Measurements from ENCODE around the gene SARS2. TPM values are rescaled to one million over a fixed set of nuclear protein-coding genes. Genes with fewer than 3 reads are reported as not detected.

Gene SARS2
- polyA plus RNA-seq, 1 experiment: 26.1 TPM

DNA sequence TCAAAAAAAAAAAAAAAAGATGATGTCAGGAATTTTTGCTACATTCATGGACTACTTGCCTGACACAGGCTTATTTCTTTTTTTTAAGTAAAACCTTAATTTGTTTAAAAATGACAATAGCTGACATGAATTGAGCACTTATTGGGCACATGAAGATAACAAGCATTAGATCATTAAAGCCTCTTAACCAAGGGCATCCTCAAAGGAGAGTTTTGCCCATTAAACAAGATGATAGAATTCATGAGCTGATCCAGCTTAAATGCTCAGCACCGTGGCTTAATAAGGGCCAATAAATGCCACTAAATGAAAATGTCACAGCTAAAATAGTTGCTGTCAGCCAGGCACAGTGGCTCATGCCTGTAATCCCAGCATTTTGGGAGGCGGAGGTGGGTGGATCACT, 25.7 kb upstream of the SARS2 start:
- DNase-seq (ENCODE audit: low read depth): no peak
- POLR2A ChIA-PET: no interaction called here
- CTCF ChIA-PET: interaction anchor here (0.7 kb wide), 1 partner anchor 11 kb away, joined by 3 read pairs; no protein-coding TSS in a partner anchor
- no peak overlapping the region for H3K4me3 ChIP-seq (ENCODE audit: low read depth, low read length)
- H3K36me3 ChIP-seq (ENCODE audit: control insufficient read depth, insufficient read depth, low read length): peaks cover 4% of the 10 kb centered on the region
- TF ChIP-seq, protein P1, sequence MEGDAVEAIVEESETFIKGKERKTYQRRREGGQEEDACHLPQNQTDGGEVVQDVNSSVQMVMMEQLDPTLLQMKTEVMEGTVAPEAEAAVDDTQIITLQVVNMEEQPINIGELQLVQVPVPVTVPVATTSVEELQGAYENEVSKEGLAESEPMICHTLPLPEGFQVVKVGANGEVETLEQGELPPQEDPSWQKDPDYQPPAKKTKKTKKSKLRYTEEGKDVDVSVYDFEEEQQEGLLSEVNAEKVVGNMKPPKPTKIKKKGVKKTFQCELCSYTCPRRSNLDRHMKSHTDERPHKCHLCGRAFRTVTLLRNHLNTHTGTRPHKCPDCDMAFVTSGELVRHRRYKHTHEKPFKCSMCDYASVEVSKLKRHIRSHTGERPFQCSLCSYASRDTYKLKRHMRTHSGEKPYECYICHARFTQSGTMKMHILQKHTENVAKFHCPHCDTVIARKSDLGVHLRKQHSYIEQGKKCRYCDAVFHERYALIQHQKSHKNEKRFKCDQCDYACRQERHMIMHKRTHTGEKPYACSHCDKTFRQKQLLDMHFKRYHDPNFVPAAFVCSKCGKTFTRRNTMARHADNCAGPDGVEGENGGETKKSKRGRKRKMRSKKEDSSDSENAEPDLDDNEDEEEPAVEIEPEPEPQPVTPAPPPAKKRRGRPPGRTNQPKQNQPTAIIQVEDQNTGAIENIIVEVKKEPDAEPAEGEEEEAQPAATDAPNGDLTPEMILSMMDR (IDR thresholded peaks at IDR 0.05; ENCODE audit: insufficient read depth, low read depth, low read length): no peak
- no peaks in the 10 kb centered on the region for H3K27me3 ChIP-seq (ENCODE audit: control insufficient read depth, insufficient read depth, low read length)

DNA sequence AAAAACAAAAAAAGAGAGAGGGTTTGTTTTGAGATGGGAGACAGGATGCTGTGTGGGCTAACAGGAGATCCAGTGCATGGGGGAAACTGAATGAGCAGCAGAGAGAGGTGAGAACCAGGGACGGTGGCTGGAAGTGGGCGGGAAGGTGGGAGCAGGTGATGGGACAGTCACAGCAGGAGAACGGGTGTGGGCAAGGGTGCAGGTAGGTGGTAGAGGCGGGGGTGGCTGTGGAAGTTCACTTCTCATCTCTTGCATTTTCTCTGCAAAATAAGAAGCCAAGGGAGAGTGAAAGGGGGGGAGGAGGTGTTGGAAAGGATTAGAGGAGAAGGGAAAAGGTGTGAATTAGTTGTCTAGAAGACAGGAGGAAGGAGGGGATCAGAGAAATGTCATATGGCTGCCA, 23.1 kb upstream of the SARS2 start:
- DNase-seq (ENCODE audit: low read depth): no peak
- CTCF ChIA-PET: interaction anchor here (2.9 kb wide), 2 partner anchors 8 to 24 kb away, joined by 8 to 9 read pairs; partner anchors contain the start of genes MRPS12 and SARS2
- Histone ChIP-seq H3K27me3 (ENCODE audit: control insufficient read depth, insufficient read depth, low read length) (no peaks in the 10 kb centered on the region), H3K4me3 (ENCODE audit: low read depth, low read length) (no peak overlapping the region), H3K36me3 (ENCODE audit: control insufficient read depth, insufficient read depth, low read length) (peaks cover 4% of the 10 kb centered on the region)
- POLR2A ChIA-PET: no interaction called here
- TF ChIP-seq, protein P1 (IDR thresholded peaks at IDR 0.05; ENCODE audit: insufficient read depth, low read depth, low read length): no peak

DNA sequence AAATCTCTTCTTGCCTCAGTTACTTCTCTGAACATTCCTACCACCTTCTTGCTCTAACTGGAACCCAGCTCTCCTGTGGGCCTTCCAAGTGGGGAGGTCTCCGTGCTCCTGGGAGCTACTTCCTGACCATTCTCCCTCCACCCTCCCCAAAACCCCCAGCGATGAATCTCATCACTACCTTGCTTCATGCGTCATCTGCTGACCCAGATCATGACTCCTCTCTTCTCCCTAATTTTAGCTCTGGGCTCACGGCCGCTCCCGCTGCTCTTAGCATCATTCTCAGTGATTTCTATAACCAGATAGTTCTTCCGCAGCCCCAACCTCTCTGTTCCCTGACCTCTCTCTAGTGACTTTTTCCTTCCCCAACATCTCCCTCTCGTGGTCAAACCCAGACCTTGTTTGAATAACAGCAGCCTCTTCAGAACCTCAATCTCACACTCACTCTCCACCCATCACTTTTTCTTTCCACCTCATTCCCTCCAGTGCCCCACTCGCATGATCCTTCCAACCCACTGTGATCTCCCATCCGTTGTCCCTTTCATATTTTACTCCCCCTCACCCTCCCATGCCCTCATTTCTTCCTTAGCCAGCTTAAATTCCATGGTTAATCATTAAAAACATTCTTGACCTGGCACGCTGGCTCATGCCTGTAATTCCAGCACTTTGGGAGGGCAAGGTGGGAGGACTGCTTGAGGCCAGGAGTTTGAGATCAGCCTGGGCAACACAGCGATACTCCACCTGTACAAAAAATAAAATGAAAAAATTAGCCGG, 22.0 kb upstream of the SARS2 start:
- POLR2A ChIA-PET: no interaction called here

DNA sequence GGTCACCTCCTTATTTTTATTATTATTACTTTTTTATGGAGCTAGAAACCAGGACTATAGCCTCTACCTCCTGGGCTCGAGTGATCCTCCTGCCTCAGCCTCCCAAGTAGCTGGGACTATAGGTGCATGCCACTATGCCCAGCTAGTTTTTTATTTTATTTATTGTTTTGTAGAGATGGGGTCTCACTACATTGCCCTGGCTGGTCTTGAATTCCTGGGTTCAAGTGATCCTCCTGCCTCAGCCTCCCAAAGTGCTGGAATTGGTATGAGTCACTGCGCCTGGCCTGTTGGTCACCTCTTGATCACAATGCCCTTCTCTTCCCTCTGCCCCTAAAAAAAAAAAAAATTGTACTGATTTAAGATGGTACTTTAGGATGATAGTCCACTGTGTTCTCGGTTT, 20.6 kb upstream of the SARS2 start:
- CTCF ChIA-PET: interaction anchor here (1.7 kb wide), 1 partner anchor 20 kb away, joined by 8 read pairs; the partner anchor contains the start of genes MRPS12 and SARS2
- Histone ChIP-seq H3K36me3 (ENCODE audit: control insufficient read depth, insufficient read depth, low read length) (peaks cover 5% of the 10 kb centered on the region), H3K27me3 (ENCODE audit: control insufficient read depth, insufficient read depth, low read length) (no peaks in the 10 kb centered on the region), H3K4me3 (ENCODE audit: low read depth, low read length) (no peak overlapping the region)
- TF ChIP-seq, protein P1 (IDR thresholded peaks at IDR 0.05; ENCODE audit: insufficient read depth, low read depth, low read length): no peak
- POLR2A ChIA-PET: no interaction called here
- DNase-seq (ENCODE audit: low read depth): no peak

More for the DNA sequence above, 22.0 kb upstream of the SARS2 start:
- H3K27me3 ChIP-seq (ENCODE audit: control insufficient read depth, insufficient read depth, low read length): no peaks in the 10 kb centered on the region
- no peak for DNase-seq (ENCODE audit: low read depth)
- CTCF ChIA-PET: interaction anchor here (0.5 to 2.9 kb wide), 5 partner anchors 9 to 100 kb away, joined by 3 to 9 read pairs (median 4); partner anchors contain the start of genes MRPS12 and SARS2
- TF ChIP-seq, protein P1 (IDR thresholded peaks at IDR 0.05; ENCODE audit: insufficient read depth, low read depth, low read length): peak; percentile 9; the same call in 1 of the 2 replicates
- H3K36me3 ChIP-seq (ENCODE audit: control insufficient read depth, insufficient read depth, low read length): peaks cover 3% of the 10 kb centered on the region
- H3K4me3 ChIP-seq (ENCODE audit: low read depth, low read length): no peak overlapping the region

DNA sequence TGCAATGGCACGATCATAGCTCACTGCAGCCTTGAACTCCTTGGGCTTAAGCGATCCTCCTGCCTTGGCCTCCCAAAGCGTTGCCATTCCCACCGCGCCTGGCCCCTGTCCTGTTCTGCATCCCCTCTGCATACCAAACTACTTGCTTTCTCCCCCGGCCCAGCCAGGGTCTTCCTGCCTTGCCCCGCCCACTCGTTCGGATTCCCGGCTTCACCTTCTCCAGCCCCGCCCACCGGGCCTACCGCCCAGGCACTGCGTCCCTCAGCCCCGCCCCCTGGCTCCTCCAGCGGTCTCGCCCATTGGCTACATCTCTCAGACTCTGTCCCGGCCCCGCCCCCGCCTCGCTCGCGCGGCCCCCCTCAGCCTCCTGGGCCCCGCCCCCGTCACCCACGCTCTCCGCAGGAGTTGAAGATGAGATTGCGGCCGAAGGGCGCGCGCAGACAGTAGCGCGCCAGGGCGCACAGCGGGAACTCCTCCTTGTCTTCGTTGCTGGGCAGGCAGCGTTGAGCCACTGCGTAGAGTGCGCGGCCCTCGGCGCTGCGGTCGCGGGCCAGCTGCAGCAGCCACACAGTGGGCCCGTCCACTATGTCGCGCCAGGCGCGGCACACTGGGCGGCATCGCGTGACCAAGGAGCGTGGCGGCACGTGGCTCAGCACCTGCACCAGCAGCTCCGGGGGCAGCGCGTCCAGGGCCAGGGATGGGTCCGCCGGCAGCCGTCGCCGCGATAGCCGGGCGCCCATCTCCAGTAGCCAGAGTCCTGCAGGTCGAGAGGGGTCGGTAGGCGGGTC, 19.2 kb upstream of the SARS2 start:
- H3K36me3 ChIP-seq (ENCODE audit: control insufficient read depth, insufficient read depth, low read length): peaks cover 7% of the 10 kb centered on the region
- POLR2A ChIA-PET: interaction anchor here (0.6 kb wide), 1 partner anchor 51 kb away, joined by 3 read pairs; no protein-coding TSS in a partner anchor
- TF ChIP-seq, protein P1 (IDR thresholded peaks at IDR 0.05; ENCODE audit: insufficient read depth, low read depth, low read length): no peak
- H3K27me3 ChIP-seq (ENCODE audit: control insufficient read depth, insufficient read depth, low read length): no peaks in the 10 kb centered on the region
- H3K4me3 ChIP-seq (ENCODE audit: low read depth, low read length): peak overlapping the region; percentile 31
- CTCF ChIA-PET: interaction anchor here (1.7 kb wide), 1 partner anchor 19 kb away, joined by 8 read pairs; the partner anchor contains the start of genes MRPS12 and SARS2
- no peak for DNase-seq (ENCODE audit: low read depth)

Measured in BJ (cell line).